OCI-LY1 (cell line): ENCODE results near the gene EMP3.

Experiments used
- EZH2 ChIP-seq: fragments of 200-600 bp; sonication (generic), shearing (Covaris generic); IDR thresholded peaks from 2 replicates; pipeline ENCODE4 v1.8.0; 2017; ENCODE audit warnings: borderline replicate concordance, mixed run types, mild to moderate bottlenecking, antibody characterized with exemption, low read length, moderate library complexity, mixed read lengths
- TF ChIP-seq, protein P1 (sequence below): fragments of 200-600 bp; sonication (generic), shearing (Covaris generic); IDR thresholded peaks from 2 replicates; pipeline ENCODE4 v1.5.1; 2017; ENCODE audit warnings: mild to moderate bottlenecking, antibody characterized with exemption, low read length, moderate library complexity, mixed read lengths

DNA sequence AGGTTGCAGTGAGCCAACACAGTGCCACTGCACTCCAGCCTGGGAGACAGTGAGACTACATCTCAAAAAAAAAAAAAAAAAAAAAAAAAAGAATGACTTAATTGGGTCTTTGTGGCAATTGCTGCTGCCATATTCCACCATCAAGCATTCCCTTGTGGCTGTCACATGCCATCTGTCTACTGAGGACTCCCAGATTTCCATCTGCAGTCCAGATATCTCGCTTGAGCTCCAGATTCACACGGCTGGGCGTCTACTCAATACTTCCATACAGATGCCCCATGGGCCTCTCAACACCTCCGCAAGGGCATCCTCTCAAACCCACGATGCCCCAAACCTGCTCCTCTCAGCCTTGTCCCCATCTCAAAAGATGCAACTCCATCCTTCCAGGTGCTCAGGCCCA lies 25.5 kb downstream of the EMP3 start:
- TF ChIP-seq, protein P1, sequence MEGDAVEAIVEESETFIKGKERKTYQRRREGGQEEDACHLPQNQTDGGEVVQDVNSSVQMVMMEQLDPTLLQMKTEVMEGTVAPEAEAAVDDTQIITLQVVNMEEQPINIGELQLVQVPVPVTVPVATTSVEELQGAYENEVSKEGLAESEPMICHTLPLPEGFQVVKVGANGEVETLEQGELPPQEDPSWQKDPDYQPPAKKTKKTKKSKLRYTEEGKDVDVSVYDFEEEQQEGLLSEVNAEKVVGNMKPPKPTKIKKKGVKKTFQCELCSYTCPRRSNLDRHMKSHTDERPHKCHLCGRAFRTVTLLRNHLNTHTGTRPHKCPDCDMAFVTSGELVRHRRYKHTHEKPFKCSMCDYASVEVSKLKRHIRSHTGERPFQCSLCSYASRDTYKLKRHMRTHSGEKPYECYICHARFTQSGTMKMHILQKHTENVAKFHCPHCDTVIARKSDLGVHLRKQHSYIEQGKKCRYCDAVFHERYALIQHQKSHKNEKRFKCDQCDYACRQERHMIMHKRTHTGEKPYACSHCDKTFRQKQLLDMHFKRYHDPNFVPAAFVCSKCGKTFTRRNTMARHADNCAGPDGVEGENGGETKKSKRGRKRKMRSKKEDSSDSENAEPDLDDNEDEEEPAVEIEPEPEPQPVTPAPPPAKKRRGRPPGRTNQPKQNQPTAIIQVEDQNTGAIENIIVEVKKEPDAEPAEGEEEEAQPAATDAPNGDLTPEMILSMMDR: no peak
- no peak for TF ChIP-seq EZH2
